Measurements from ENCODE around the gene MTRR.

The MTRR gene

DNA sequence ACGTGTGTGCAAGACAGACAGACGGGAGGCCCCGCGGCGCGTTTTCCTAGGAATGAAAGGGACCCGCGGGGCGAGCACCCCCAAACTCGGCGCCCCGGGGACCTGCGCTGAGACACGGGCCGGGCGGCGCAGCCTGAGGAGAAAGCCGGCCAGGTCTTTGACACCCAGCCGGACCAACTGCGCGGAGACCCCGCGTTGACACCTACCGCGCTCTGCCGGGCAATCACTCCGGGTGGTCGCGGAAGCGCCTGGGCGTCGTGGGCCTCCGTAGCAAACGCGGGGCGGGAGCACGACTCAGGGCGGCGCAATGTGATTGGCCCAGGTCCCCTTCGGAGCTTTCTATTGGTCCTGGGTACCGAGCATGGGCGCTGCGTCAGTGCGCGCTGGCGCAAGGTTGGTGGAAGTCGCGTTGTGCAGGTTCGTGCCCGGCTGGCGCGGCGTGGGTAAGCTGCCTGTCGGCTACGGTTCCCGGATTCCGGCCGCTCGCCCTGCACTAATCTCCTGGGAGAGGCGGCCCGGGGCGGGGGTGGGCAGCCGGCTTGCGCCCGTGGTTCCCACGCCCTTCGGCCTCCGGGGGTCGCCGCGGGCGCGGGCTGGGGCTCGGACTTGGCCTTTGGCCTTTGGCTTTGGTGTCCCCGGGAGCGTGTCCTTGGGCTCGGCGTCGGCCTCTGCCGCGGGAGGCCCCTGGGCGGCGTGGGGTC, at the start of gene MTRR, which contains the start of gene FASTKD3:
MTRR (plus strand) TSS at position 376 of the 701 bp plus-strand sequence. CDS start 1,647 bp downstream, outside the sequence.
FASTKD3 (minus strand) TSS at position 259 of the 701 bp plus-strand sequence. CDS start 948 bp downstream, outside the sequence.
- Histone ChIP-seq H3K4me3 (peak within 1 kb of the TSS; percentile 87 to 93), H3K36me3 (peaks cover 0 to 16% (median 9%) of the 10 kb centered on the region in 3 donors), H3K9me3 (no peaks in the 10 kb centered on the region), H3K27ac (peak within 1 kb of the TSS; percentile 83 to 84), H3K27me3 (no peaks in the 10 kb centered on the region), H3K4me1 (peaks cover 0 to 28% (median 19%) of the 10 kb centered on the region in 4 donors)
- DNase-seq = peak; percentile 93 to 95
- intact Hi-C loops (cut with DNase I; ENCODE audit: low total_unique reads) = no loop called here
- TF ChIP-seq, protein P1, sequence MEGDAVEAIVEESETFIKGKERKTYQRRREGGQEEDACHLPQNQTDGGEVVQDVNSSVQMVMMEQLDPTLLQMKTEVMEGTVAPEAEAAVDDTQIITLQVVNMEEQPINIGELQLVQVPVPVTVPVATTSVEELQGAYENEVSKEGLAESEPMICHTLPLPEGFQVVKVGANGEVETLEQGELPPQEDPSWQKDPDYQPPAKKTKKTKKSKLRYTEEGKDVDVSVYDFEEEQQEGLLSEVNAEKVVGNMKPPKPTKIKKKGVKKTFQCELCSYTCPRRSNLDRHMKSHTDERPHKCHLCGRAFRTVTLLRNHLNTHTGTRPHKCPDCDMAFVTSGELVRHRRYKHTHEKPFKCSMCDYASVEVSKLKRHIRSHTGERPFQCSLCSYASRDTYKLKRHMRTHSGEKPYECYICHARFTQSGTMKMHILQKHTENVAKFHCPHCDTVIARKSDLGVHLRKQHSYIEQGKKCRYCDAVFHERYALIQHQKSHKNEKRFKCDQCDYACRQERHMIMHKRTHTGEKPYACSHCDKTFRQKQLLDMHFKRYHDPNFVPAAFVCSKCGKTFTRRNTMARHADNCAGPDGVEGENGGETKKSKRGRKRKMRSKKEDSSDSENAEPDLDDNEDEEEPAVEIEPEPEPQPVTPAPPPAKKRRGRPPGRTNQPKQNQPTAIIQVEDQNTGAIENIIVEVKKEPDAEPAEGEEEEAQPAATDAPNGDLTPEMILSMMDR (IDR thresholded peaks at IDR 0.05) = no peak

DNA sequence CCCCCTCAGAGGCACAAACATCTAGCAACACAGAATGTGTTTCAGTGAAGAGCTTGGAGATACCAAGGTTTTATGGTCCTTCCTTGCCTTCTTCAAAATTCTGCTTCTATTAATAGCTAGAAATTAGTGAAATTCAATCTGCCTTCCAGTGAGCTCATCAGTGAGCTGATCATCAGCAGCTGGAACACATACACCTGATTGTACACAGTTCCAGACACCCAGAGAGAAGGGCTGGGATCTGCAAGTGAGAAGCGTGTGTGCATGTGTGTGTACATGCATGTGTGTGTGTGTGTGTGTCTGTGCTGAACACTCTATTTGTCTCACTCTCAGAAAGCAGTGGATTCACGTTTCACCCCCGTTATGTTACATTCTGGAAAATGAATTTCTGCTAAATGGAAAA, 46.5 kb upstream of the MTRR start:
- H3K4me1 ChIP-seq = no peaks in the 10 kb centered on the region
- no peaks in the 10 kb centered on the region for H3K36me3 ChIP-seq
- no peak for DNase-seq
- H3K27me3 ChIP-seq = no peaks in the 10 kb centered on the region
- H3K27ac ChIP-seq = no peak overlapping the region
- no peaks in the 10 kb centered on the region for H3K9me3 ChIP-seq
- intact Hi-C loops (cut with DNase I; ENCODE audit: low total_unique reads) = no loop called here
- TF ChIP-seq, protein P1 (IDR thresholded peaks at IDR 0.05) = no peak
- no peak overlapping the region for H3K4me3 ChIP-seq

DNA sequence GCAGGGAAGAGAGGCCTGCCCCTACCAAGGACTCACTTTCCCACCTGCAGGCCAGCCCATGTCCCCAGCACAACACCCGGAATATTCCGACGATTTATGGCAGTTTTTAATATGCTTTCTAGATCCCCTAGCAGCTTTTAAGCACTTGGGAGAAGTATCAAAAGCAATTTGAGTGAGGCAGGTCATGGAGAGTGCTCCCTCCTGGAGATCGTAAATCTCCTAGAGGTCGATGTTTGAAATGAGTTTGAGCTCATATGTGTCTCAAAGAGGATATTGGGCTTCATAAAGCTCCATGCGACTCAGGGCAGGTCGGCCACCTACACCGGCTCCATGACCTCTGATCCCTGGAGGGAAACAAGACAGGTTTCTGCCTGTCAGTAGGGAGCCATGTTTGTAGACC, 45.4 kb upstream of the MTRR start:
- Histone ChIP-seq H3K4me3 (no peak overlapping the region), H3K27me3 (no peaks in the 10 kb centered on the region), H3K27ac (no peak overlapping the region), H3K36me3 (no peaks in the 10 kb centered on the region), H3K4me1 (no peaks in the 10 kb centered on the region), H3K9me3 (no peaks in the 10 kb centered on the region)
- DNase-seq = no peak
- TF ChIP-seq, protein P1 (IDR thresholded peaks at IDR 0.05) = no peak
- intact Hi-C loops (cut with DNase I; ENCODE audit: low total_unique reads) = no loop called here

DNA sequence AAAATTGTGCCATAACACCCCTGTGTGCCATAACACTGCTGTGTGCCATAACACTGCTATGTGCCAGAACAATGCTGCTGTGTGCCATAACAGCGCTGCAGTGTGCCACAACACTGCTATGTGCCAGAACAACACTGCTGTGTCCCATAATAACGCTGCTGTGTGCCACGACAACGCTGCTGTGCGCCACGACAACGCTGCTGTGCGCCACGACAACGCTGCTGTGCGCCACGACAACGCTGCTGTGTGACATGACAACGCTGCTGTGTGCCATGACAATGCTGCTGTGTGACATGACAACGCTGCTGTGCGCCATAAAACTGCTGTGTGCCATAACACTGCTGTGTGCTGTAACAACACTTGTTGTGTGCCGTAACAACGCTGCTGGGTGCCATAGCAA, 44.0 kb upstream of the MTRR start:
- TF ChIP-seq, protein P1 (IDR thresholded peaks at IDR 0.05) = no peak
- intact Hi-C loops (cut with DNase I; ENCODE audit: low total_unique reads) = no loop called here
- no peak overlapping the region for H3K4me3 ChIP-seq
- H3K36me3 ChIP-seq = no peaks in the 10 kb centered on the region
- H3K27me3 ChIP-seq = no peaks in the 10 kb centered on the region
- no peaks in the 10 kb centered on the region for H3K4me1 ChIP-seq
- DNase-seq = no peak
- no peaks in the 10 kb centered on the region for H3K9me3 ChIP-seq
- H3K27ac ChIP-seq = no peak overlapping the region

DNA sequence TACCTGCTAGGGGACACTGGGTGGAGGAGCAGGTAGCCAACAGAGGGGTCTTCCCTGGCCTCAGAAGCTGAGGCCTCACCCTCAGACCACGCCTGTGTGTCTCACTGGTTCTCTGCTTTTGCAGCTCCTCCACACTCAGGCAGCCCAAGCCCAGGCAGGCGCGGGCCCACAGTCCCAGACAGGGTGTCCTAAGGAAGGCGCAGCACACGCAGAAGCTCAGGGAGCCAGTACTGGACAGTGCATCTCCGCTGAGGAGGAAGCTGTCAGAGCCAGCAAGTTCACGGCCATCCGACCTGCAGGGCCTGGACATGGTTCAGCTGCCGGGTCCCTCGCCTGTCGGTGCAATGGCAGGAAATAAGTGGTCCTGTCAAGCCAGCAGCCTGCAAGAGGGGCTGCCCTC, 43.3 kb upstream of the MTRR start:
- Histone ChIP-seq H3K9me3 (no peaks in the 10 kb centered on the region), H3K27ac (no peak overlapping the region), H3K4me1 (no peaks in the 10 kb centered on the region), H3K27me3 (no peaks in the 10 kb centered on the region), H3K4me3 (no peak overlapping the region), H3K36me3 (no peaks in the 10 kb centered on the region)
- intact Hi-C loops (cut with DNase I; ENCODE audit: low total_unique reads) = no loop called here
- no peak for DNase-seq
- TF ChIP-seq, protein P1 (IDR thresholded peaks at IDR 0.05) = no peak
